Measurements from ENCODE around the gene TRABD2A.
"Not testable (repeated sequence)": the region's sequence is repeated elsewhere in the genome, so short reads cannot be mapped to it uniquely, and the experiment has no call there.

Gene TRABD2A

DNA sequence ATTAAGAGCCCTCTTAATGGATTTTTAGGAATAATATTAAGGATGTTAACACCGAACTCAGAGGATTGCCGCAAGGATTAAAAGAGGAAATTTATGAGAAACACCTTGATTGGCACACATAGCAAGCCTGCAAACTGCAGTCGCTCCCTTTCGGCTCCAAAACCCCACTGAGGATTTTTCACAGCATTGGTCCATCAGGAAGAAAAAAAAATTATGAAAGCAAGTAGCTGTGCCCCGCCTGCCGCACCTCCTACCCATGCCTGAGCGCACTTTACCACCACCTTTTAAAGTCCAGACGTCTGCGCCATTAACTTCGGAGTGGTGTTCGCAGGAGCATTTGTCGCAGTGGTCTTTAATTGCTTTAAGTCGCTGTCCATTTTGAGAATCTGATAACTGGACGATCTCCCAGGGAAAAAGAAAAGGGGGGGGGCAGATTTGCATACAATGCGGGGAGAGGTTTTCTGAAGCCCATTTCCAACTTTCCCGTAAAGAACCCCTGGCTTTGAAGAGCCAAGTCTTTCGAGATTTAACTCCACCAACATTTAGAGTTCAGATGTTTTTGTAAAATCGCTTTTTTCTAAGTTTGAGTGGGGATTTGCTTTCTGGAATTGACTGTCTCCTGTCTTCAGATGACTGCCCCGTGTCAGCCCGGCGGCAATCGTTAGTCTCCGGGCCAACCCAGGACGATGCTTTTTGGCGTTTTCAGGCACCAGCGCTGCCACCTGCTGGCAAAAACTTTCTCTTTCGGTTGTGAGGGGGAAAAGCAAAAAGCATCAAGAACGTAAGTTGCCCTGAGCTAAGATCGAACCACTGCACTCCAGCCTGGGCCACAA is 913 bp upstream of the TRABD2A start:
- in situ Hi-C loops (cut with MboI; ENCODE audit: low pct_unique_long_range_greater_than_20kb, low sequenced_read_pairs, unreplicated experiment) = no loop called here
- TF ChIP-seq, protein P1, sequence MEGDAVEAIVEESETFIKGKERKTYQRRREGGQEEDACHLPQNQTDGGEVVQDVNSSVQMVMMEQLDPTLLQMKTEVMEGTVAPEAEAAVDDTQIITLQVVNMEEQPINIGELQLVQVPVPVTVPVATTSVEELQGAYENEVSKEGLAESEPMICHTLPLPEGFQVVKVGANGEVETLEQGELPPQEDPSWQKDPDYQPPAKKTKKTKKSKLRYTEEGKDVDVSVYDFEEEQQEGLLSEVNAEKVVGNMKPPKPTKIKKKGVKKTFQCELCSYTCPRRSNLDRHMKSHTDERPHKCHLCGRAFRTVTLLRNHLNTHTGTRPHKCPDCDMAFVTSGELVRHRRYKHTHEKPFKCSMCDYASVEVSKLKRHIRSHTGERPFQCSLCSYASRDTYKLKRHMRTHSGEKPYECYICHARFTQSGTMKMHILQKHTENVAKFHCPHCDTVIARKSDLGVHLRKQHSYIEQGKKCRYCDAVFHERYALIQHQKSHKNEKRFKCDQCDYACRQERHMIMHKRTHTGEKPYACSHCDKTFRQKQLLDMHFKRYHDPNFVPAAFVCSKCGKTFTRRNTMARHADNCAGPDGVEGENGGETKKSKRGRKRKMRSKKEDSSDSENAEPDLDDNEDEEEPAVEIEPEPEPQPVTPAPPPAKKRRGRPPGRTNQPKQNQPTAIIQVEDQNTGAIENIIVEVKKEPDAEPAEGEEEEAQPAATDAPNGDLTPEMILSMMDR (IDR thresholded peaks at IDR 0.05; ENCODE audit: extremely low read depth, insufficient read depth, missing control alignments) = peak; percentile 70
- DNase-seq (ENCODE audit: low spot score) = peak; percentile 76

DNA sequence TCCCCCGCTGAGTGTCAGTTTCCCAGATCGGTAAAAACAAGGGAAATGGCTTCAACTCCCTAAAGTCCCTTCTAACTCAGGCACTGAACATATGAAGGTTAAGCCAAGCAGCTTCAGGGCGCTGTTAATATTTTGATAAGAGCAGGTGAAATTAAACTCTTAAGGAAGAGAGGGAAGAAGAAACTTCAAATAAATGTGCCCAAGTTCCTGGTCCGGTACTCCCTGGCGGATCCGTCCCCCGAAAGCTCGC is 564 bp downstream of the TRABD2A start:
- DNase-seq (ENCODE audit: low spot score) = no peak
- in situ Hi-C loops (cut with MboI; ENCODE audit: low pct_unique_long_range_greater_than_20kb, low sequenced_read_pairs, unreplicated experiment) = no loop called here
- TF ChIP-seq, protein P1 (IDR thresholded peaks at IDR 0.05; ENCODE audit: extremely low read depth, insufficient read depth, missing control alignments) = no peak

DNA sequence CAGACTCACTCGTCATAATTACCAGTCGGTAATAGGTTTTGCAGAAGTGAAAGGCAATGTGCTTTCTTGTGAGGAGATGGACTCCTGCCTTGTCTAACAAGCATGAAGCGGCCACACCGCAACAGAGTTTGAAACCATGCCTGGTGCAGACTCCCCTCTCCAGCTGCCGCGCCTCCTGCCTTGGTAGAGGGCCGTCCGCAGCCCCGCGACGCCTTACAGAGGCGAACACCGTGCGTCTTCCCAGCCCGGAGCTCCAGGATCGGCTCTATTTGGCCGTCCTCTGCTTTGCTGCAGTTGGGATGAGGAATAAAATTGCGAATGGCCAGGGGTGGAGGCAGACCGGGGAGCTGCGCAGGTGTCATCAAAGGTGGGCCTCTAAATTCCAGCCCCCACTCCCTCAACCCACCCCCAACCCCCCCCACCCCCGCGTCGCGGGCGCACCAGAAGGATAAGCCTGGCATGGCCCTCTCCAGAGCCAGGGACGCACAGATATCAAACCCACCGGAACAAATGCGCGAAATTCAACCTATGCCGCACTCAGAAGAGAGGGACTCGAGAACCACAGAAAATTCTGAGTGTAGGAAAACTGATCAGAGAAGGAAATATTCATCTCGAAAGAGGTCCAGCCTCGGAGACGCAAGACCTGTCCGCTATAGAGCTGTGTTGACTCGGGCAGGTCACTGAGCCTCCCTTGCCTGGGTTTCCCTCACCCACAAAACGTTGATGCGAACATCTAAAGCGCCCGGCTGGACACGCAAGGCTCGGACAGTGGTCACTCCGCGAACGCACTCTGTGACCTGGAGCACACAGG is 1.1 kb downstream of the TRABD2A start:
- TF ChIP-seq, protein P1 (IDR thresholded peaks at IDR 0.05; ENCODE audit: extremely low read depth, insufficient read depth, missing control alignments) = no peak
- in situ Hi-C loops (cut with MboI; ENCODE audit: low pct_unique_long_range_greater_than_20kb, low sequenced_read_pairs, unreplicated experiment) = no loop called here
- DNase-seq (ENCODE audit: low spot score) = peak; percentile 49

DNA sequence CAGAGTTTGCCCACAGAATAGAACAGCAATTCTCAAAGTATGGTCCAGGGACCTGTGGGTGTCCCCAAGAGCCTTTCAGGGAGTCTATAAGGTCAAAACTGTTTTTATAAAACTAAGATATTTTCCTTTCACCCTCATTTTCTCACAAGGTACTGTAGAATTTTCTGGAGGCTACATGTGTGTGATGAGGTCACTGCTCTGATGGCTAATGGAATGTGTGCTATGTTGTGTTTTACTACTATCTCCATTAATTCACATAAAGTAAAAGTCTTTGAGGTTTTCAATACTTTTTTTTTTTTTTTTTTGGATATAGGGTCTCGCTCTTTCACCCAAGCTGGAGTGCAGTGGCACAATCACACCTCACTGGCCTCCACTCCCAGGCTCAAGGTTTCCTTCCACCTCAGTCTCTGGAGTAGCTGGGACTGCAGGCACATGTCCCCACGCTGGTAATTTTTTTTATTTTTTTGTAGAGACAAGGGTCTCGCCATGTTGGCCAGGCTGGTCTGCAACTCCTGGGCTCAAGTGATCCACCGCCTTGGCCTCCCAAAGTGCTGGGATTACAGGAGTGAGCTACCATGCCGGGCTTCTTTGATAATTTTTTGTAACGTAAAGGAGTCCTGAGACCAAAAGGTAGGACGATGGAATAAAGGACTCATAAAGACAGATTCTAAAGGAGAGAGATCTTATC is 1.8 kb downstream of the TRABD2A start:
- no peak for DNase-seq (ENCODE audit: low spot score)
- TF ChIP-seq, protein P1 (IDR thresholded peaks at IDR 0.05; ENCODE audit: extremely low read depth, insufficient read depth, missing control alignments) = no peak
- in situ Hi-C loops (cut with MboI; ENCODE audit: low pct_unique_long_range_greater_than_20kb, low sequenced_read_pairs, unreplicated experiment) = no loop called here

DNA sequence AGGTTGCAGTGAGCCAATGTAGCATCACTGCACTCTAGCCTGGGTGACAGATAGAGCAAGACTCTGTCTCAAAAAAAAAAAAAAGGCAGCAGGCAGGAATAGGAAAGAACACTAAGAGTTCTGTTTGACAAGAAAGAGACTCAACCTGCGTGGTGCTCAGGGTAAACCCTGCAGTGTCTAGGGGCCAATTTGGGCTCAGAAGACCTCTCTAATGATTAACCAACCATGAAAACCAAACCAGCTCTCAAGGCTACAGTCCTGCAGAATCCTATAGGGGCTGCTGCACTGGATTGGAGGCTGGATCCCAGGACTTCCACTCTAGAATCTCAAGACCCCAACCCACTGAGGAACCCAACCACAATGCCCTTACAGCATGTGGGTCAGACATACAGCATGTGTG is 2.4 kb downstream of the TRABD2A start:
- in situ Hi-C loops (cut with MboI; ENCODE audit: low pct_unique_long_range_greater_than_20kb, low sequenced_read_pairs, unreplicated experiment) = no loop called here
- TF ChIP-seq, protein P1 (IDR thresholded peaks at IDR 0.05; ENCODE audit: extremely low read depth, insufficient read depth, missing control alignments) = no peak
- no peak for DNase-seq (ENCODE audit: low spot score)

DNA sequence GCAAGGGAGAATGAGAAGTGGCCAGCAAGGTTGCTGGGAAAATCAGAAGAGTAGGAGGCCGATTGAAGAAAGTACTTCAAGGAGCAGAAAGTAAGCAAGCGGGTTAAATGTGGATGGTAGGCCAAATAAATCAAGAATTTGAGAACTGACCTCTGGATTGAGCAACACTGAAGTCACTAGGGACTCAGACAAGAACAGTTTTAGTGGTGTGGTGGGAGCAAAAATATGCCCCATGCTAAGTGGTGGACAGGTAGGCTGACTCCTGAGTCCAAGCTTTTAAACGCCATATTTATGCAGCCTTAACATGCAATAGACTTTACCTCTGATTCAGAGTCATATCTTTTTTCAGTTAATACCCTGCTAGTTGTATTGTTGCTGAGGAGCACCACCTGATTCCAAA is 4.5 kb downstream of the TRABD2A start:
- no peak for DNase-seq (ENCODE audit: low spot score)
- in situ Hi-C loops (cut with MboI; ENCODE audit: low pct_unique_long_range_greater_than_20kb, low sequenced_read_pairs, unreplicated experiment) = no loop called here
- TF ChIP-seq, protein P1 (IDR thresholded peaks at IDR 0.05; ENCODE audit: extremely low read depth, insufficient read depth, missing control alignments) = no peak

DNA sequence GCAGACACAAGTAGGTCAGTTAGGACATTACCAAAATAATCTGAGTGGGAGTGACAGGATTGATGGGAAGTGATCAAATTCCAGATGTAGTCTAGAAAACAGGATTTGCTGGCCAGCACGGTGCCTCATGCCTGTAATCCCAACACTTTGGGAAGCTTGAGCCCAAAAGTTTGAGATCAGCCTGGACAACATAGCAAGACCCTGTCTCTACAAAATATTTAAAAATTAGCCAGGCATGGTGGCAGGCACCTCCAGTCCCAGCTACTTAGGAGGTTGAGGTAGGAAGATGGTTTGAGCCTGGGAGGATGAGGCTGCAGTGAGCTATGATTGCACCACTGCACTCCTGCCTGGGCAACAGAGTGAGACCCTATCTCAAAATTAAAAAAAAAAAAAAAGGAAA is 5.3 kb downstream of the TRABD2A start:
- in situ Hi-C loops (cut with MboI; ENCODE audit: low pct_unique_long_range_greater_than_20kb, low sequenced_read_pairs, unreplicated experiment); DNase-seq (ENCODE audit: low spot score): not testable (repeated sequence)

Measured in GM13977 (cell line).